ENCODE data around the gene CASQ2. TPM values are rescaled to one million over a fixed set of nuclear protein-coding genes. Genes with fewer than 3 reads are reported as not detected.
A peak's percentile ranks its signal among the peaks of the same experiment; 100 is the strongest.

The CASQ2 gene
- total and polyA plus RNA-seq, 2 donors, result 75.2 to 111 TPM

DNA sequence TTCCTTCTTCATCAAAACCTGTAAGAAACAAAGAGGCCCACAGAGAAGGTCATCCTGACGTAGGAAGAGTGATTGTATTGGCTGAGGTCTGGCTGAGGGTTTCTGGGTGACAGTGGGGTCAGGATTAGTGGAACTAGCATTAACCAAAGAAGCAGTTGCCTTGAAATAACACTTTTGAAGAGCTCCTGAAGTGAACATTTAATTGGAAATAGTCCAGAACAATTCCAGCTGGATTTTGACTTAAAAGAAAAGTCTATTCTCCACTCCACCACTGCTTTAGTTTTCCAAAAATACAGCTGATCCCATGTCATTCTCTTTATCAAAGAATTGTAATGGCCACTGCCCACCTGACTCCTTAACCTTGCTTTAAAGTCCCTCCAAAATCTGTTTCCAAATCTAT is 27.7 kb downstream of the CASQ2 start:
- Histone ChIP-seq H3K27ac (ENCODE audit: low read depth) (no peak overlapping the region), H3K36me3 (ENCODE audit: insufficient read depth) (no peaks in the 10 kb centered on the region), H3K4me3 (ENCODE audit: low read depth, low read length) (no peak overlapping the region), H3K4me1 (ENCODE audit: insufficient read depth) (no peaks in the 10 kb centered on the region)
- WGBS, result 72% methylated on average over 1 of the region's 1 CpG
- no peak for DNase-seq (ENCODE audit: extremely low spot score)

DNA sequence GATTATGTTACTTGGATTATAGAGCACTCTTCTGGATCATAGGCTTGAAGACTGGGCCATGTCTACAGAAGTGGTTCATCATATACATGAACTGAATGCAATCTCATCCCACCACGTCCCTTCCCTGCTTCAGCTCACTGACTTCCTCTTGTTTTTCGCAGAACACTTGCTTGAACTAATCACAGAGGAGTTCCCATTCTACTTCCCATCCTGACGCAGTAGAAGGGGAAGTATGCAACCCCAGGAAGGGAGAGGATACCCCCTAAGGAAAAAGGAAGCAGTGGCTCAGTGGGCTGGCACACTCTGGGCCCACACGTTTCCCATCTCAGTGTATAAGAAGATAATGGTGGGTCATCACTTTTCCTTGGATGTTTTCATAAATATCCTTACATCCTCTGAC is 36.2 kb downstream of the CASQ2 start:
- Histone ChIP-seq H3K36me3 (ENCODE audit: insufficient read depth) (no peaks in the 10 kb centered on the region), H3K27ac (ENCODE audit: low read depth) (no peak overlapping the region), H3K4me3 (ENCODE audit: low read depth, low read length) (no peak overlapping the region), H3K4me1 (ENCODE audit: insufficient read depth) (no peaks in the 10 kb centered on the region)
- no peak for DNase-seq (ENCODE audit: extremely low spot score)
- WGBS, result 66% methylated on average over 4 of the region's 4 CpGs

DNA sequence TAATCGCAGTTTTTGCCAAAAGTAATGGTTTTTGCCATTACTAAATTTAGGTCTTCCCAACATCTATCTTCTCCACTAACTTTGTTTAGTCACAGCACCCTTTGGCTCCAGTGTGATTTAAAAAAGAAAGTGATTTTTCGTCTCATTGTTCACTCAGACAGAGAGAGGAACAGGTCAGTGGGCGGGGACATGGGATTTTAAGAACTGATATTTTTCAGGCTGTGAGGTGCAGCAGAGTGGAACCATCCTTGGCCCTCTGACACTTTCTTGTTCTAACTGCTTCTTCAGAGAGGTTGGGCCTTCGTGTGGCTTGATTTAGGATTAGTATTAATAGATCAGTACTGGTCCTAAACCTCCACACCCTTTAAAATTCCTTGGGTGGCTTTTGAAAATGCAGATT is 38.8 kb downstream of the CASQ2 start:
- Histone ChIP-seq H3K4me3 (ENCODE audit: low read depth, low read length) (no peak overlapping the region), H3K4me1 (ENCODE audit: insufficient read depth) (no peaks in the 10 kb centered on the region), H3K36me3 (ENCODE audit: insufficient read depth) (no peaks in the 10 kb centered on the region), H3K27ac (ENCODE audit: low read depth) (no peak overlapping the region)
- WGBS, result 89% methylated on average over 4 of the region's 4 CpGs
- no peak for DNase-seq (ENCODE audit: extremely low spot score)

DNA sequence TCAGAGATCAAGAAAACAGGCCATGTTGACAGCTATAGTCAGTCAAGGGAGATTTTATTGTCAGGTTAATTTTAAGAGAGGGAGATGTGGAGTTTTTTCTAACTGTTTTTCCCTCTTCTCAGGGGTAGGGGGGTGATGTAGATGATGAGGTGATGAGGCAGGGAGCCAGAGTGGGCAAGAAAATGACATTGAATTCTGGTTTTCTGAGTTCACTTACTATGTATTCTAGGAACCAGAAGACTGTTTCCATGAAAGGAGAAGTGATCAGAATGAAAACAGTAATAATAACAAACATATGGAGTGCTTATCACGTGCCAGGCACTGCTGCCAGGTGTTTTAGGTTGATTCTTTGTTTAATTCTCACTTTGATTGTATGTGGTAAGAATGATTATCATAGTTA is 40.2 kb downstream of the CASQ2 start:
- Histone ChIP-seq H3K4me1 (ENCODE audit: insufficient read depth) (no peaks in the 10 kb centered on the region), H3K4me3 (ENCODE audit: low read depth, low read length) (no peak overlapping the region), H3K27ac (ENCODE audit: low read depth) (peak overlapping the region; percentile 62), H3K36me3 (ENCODE audit: insufficient read depth) (no peaks in the 10 kb centered on the region)
- DNase-seq (ENCODE audit: extremely low spot score), result no peak
- 56% methylated on average over 1 of the region's 1 CpG for WGBS

DNA sequence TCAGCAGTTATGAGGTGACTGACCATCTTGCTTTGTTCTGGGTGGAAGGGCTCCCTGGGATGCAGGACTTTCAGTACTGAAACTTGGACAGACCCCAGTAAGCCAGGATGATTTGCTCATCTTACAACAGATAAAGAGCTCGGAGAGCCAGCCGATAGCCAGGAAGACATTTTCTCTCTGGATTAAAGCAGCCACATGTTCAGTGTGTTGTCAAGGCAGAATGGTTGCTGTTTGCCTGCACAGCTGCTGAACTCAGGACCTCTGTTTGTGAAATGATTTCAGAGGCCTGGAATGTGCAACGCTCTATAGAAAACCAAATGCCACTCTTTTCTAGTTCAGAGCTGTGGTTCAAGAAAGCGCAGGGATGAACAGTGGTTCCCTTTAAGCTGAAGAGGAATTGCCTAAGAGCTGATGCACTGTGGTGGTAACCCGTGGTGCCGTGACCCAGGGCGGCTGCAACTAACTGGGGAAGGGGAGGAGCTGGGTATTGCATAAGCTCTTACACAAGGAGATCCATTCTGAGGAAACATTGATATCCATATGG is 40.7 kb downstream of the CASQ2 start:
- no peak overlapping the region for H3K4me3 ChIP-seq (ENCODE audit: low read depth, low read length)
- H3K4me1 ChIP-seq (ENCODE audit: insufficient read depth), result no peaks in the 10 kb centered on the region
- DNase-seq (ENCODE audit: extremely low spot score), result peak; percentile 45
- peak overlapping the region; percentile 62 for H3K27ac ChIP-seq (ENCODE audit: low read depth)
- 21% methylated on average over 7 of the region's 7 CpGs for WGBS
- H3K36me3 ChIP-seq (ENCODE audit: insufficient read depth), result no peaks in the 10 kb centered on the region

DNA sequence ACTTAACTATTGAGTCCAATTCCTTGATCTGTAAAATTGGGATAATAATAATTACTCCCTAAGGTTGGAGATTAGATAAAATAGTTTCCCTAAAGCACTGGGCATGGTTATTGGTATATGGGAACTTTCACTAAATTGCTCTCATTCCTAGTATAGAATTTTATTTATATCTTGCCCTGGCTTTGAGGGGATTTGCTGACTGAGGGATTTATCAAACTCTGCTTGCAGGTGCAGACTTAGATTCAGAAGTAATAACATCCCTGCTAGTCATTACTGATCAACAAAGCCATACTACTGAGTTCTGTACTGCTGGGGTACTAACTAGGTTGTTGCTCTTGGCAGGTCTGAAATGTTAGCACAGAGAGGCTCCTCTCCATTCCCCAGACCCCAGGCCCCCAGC is 41.9 kb downstream of the CASQ2 start:
- Histone ChIP-seq H3K36me3 (ENCODE audit: insufficient read depth) (no peaks in the 10 kb centered on the region), H3K4me1 (ENCODE audit: insufficient read depth) (no peaks in the 10 kb centered on the region), H3K4me3 (ENCODE audit: low read depth, low read length) (no peak overlapping the region), H3K27ac (ENCODE audit: low read depth) (no peak overlapping the region)
- DNase-seq (ENCODE audit: extremely low spot score), result no peak

DNA sequence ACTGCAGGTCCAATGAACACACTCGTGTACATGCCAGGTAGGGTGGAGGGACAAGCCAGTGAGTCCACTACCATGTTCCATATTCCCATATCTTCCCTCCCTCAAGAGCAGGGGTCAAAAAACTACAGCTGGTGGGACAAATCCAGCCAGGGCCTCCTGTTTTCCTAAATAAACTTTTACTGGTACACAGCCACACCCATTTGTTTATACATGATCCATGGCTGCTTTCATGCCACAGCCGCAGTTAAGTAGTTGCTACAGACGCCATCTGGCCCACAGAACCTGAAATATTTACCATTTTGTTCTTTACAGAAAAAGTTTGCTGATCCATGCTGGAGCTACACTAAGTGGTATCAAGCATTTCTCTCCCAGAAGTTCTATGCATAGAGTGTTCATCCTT is 42.4 kb downstream of the CASQ2 start:
- DNase-seq (ENCODE audit: extremely low spot score), result no peak
- peak overlapping the region; percentile 56 for H3K27ac ChIP-seq (ENCODE audit: low read depth)
- WGBS, result 43% methylated on average over 3 of the region's 3 CpGs
- no peaks in the 10 kb centered on the region for H3K36me3 ChIP-seq (ENCODE audit: insufficient read depth)
- H3K4me1 ChIP-seq (ENCODE audit: insufficient read depth), result no peaks in the 10 kb centered on the region
- no peak overlapping the region for H3K4me3 ChIP-seq (ENCODE audit: low read depth, low read length)

DNA sequence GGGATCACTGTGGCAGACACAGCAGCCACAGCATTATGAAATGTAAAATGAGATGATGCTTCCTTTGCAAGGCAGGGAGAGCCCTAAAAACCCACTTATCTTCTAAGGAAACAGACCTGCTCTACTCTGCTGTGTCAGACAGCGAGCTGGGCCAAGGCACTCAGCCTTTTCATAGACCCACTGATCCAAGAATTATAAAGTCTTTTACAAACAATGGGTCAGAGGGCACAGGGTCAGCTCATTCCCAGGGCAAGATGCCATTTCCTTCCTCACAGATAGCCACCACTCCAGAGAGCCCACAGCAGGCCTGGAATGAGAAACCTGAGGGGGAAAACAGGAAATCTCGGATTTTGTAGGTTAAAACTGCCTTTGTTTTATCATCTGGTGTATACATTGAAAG is 42.9 kb downstream of the CASQ2 start:
- Histone ChIP-seq H3K4me1 (ENCODE audit: insufficient read depth) (no peaks in the 10 kb centered on the region), H3K36me3 (ENCODE audit: insufficient read depth) (no peaks in the 10 kb centered on the region), H3K27ac (ENCODE audit: low read depth) (peak overlapping the region; percentile 56), H3K4me3 (ENCODE audit: low read depth, low read length) (no peak overlapping the region)
- no peak for DNase-seq (ENCODE audit: extremely low spot score)
- WGBS, result 43% methylated on average over 2 of the region's 2 CpGs

DNA sequence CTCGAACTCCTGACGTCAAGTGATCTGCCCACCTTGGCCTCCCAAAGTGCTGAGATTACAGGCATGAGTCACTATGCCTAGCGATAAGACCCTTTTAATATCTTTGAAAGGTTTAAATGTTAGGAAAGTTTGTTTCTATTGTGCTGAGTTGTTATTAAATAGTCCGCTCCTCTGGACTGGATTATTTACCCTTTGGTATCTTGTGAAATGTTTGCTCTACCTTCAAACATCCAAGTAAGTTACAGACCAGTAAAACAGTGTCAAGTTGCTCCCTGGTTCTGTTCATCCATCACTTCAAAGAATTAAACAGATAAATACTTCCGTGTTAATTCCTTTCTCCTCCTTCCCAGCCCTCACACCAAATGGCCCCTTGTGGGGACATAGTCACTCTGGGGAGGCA is 44.8 kb downstream of the CASQ2 start:
- WGBS, result 65% methylated on average over 5 of the region's 5 CpGs
- no peak for DNase-seq (ENCODE audit: extremely low spot score)
- H3K4me1 ChIP-seq (ENCODE audit: insufficient read depth), result no peaks in the 10 kb centered on the region

DNA sequence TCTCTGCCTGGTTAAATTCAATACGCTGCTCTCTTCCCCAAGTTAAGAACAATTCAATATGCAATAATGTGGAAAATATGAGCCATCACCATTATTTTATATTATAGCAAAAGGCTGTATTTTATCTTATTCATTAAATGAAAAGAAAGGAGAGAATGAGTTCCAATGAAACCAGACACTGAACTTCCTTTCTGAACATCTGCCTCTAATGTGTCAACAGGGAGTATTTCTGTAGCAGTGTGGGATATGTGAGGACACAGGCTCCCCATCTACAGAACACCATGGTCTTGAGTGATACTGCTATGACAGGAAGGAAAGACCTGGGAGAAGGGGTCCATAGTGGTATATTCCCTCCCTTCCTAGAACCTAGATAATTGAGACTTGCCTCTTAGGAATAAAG is 46.3 kb downstream of the CASQ2 start:
- Histone ChIP-seq H3K4me1 (ENCODE audit: insufficient read depth) (no peaks in the 10 kb centered on the region), H3K4me3 (ENCODE audit: low read depth, low read length) (no peak overlapping the region), H3K36me3 (ENCODE audit: insufficient read depth) (no peaks in the 10 kb centered on the region), H3K27ac (ENCODE audit: low read depth) (no peak overlapping the region)
- no peak for DNase-seq (ENCODE audit: extremely low spot score)
- WGBS, result 94% methylated on average over 1 of the region's 1 CpG

More for the DNA sequence above, 44.8 kb downstream of the CASQ2 start:
- no peaks in the 10 kb centered on the region for H3K36me3 ChIP-seq (ENCODE audit: insufficient read depth)
- no peak overlapping the region for H3K4me3 ChIP-seq (ENCODE audit: low read depth, low read length)
- no peak overlapping the region for H3K27ac ChIP-seq (ENCODE audit: low read depth)

DNA sequence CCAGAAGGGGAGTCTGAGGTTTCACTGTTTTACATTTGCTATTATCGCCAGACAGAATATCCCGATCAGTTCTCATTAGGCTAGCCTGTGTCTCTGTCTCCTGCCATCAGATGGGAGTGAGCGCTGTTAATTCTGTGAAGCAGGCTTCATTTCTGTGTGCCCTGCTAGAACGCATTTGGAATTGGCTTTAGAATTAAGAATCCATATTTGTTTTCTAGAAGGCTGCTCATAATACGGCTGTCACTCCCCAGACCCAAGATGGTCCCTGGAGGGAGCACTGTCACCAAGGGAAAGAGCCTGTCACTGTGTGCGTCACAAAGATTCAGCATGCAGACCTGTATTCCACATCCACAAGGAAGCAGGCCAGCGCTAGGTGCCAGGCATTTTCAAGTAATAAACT is 49.2 kb downstream of the CASQ2 start:
- WGBS, result 95% methylated on average over 7 of the region's 7 CpGs
- H3K4me3 ChIP-seq (ENCODE audit: low read depth, low read length), result no peak overlapping the region
- DNase-seq (ENCODE audit: extremely low spot score), result no peak

DNA sequence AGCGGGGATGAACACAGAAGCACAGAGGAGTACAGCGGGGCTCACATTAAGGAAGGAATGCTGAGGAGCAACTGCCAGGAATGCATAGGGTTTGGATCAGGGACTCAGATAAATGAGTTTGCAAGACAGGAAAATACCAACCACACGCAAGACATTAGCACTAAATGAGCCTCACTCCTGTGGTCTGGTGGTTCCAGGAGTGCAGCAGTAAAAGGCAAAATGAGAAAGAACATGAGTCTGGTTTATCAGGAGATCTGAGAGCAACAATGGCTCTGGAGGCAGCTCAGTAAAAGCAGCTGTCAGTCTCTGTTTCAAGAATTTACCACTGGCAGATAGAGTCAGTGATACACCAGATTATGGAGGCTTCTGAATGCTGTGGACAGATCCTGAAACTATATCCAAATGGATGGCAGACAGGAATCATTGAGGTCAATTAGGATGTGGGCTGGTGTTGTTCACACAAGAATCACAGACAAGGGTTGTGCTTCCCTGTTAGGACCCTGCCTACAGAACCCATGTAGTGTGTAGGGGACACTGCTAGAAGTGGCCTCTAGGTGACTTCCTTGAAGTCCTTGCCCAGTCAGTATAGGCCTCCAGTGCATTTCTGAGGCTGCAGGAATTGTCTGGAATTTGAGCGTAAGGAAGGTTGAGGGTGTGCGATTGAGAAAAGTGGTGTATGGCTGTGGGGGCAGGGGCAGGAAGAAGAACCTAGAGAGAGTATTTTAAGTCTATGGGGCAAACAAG is 50.3 kb downstream of the CASQ2 start:
- Histone ChIP-seq H3K27ac (ENCODE audit: low read depth) (no peak overlapping the region), H3K4me3 (ENCODE audit: low read depth, low read length) (no peak overlapping the region), H3K4me1 (ENCODE audit: insufficient read depth) (no peaks in the 10 kb centered on the region), H3K36me3 (ENCODE audit: insufficient read depth) (no peaks in the 10 kb centered on the region)
- no peak for DNase-seq (ENCODE audit: extremely low spot score)
- 72% methylated on average over 5 of the region's 5 CpGs for WGBS

More for the DNA sequence above, 49.2 kb downstream of the CASQ2 start:
- Histone ChIP-seq H3K36me3 (ENCODE audit: insufficient read depth) (no peaks in the 10 kb centered on the region), H3K4me1 (ENCODE audit: insufficient read depth) (no peaks in the 10 kb centered on the region), H3K27ac (ENCODE audit: low read depth) (no peak overlapping the region)

DNA sequence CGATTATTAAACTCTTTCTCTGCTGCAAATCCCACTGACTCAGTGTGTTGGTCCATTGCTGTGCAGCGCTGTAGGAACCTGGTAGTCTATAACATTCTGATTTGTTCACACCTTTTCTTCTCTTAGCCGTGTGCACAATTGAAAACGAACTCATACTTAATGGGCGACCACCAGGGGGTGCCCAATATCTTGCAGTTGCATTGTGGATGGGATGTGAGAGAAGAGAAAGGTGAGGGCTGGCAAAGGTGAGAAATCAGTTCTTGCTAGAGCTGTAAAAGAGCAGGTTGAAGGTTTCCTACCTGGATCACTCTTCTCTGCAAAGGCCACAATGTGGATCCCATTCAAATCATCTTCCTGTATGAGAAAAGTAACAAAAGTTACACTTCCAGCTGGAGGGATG is 51.0 kb downstream of the CASQ2 start:
- Histone ChIP-seq H3K27ac (ENCODE audit: low read depth) (no peak overlapping the region), H3K4me3 (ENCODE audit: low read depth, low read length) (no peak overlapping the region), H3K36me3 (ENCODE audit: insufficient read depth) (no peaks in the 10 kb centered on the region), H3K4me1 (ENCODE audit: insufficient read depth) (no peaks in the 10 kb centered on the region)
- DNase-seq (ENCODE audit: extremely low spot score), result no peak
- WGBS, result 52% methylated on average over 5 of the region's 5 CpGs

DNA sequence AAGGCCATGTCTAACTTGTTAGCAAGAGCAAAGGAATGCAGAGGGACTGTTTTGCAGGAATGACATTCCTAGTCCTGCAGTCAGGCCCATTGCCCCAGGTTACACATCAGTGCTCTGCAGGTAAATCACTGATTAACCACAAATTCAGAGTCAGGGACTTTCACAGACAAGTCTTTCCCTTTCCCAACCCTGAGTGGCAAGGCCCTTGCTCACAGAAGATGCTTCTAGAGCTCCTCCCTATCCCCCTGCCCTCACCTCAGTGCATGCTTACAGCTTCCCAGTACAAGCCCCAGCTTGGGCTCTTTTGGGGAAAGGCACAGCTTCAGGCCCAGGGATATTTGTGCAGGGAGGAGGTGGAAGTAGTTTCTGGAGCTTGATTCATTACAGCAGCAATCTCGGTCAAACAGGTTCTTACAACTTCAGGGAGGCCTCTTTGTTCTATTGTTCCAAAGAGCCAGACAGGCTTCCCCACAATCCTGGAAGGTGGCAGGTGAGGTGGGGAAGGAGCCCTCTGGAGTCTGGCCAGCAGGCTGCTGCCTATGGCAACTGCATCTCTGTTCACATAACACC is 53.9 kb downstream of the CASQ2 start:
- Histone ChIP-seq H3K4me3 (ENCODE audit: low read depth, low read length) (no peak overlapping the region), H3K27ac (ENCODE audit: low read depth) (no peak overlapping the region), H3K4me1 (ENCODE audit: insufficient read depth) (no peaks in the 10 kb centered on the region), H3K36me3 (ENCODE audit: insufficient read depth) (no peaks in the 10 kb centered on the region)
- WGBS, result 59% methylated on average over 1 of the region's 1 CpG
- peak; percentile 76 for DNase-seq (ENCODE audit: extremely low spot score)
